Stimulated activated CD4-positive, alpha-beta T cell treated with anti-CD3 and anti-CD28 coated beads, TNF-alpha, amount 100 ng/mL, for 4 hours (primary cell): ENCODE results near the gene GDI1.
A peak's percentile ranks its signal among the peaks of the same experiment; 100 is the strongest.

Experiments
- DNase-seq, 3 experiments: peaks; one replicate each; pipeline ENCODE4 v3.0.0-alpha.2; 2020; ENCODE audit warnings: low read depth in 3 of 3

Gene GDI1

DNA sequence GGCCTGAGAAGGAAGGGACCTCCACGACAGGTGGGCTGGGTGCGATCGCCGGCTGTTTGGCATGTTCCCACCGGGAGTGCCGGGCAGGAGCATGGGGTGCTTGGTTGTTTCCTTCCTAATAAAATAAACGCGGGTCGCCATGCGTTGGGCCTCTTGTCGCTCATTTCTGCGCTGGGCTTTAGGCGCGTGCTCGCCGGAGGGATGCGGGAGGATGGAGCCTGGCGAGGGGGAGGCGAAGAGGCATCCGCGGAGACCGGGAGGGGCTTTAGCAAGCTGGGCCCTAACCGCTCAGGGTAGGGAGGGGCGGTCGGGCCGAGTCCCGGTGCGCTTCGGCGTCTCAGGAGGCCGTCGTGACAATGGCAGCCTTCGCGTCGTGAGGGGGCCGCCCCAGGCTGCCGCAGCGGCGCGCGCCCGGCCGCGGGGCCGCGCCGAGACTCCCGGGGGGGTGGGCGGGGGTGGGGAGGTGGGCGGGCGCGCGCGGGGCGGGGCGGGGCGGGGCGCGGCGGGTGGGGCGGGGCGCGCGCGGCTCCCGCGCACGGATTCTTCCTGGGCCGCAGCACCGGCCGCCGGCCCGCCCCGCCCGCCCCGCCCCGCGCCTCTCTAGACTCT, 476 bp upstream of the GDI1 start:
- DNase-seq, result peak in 2 of 3 experiments; percentile 15 to 30

DNA sequence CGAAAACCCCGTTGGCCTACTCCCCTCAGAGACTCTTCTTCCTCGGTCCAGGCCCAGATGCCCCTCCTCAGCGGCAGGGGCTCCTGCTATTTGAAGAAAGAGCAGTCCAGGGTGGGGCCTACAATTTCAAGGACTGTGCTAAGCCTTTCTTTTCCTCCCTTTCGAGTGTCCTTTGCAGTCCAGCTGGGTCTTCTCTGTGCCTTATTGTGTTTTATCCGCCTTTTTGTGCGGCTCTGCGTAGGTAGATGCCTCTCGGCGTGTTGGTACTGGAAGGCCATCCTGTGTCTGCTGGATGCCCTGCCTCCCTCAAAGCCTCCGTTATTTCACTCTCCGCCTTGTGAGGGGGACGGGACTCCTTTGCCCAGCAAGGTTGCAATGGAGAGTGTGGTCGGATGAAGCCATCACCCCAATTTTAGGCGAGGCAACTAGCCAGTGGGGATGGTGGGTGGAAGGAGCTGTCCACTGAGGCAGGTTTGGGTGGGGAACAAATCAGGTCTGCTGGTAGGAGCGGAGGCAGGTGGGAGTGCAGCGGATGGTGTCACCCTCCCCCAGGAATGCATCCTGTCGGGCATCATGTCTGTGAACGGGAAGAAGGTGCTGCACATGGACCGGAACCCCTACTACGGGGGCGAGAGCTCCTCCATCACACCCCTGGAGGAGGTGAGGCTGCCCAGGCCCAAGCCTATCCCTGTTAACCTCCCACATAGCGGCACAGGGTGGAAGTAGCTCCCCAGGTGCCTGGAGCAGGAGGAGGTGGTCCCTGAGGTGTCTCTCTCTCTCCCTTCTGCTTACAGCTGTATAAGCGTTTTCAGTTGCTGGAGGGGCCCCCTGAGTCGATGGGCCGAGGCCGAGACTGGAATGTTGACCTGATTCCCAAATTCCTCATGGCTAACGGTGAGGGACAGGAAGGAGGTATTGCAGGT, 1.3 kb downstream of the GDI1 start:
- DNase-seq, result no peak

DNA sequence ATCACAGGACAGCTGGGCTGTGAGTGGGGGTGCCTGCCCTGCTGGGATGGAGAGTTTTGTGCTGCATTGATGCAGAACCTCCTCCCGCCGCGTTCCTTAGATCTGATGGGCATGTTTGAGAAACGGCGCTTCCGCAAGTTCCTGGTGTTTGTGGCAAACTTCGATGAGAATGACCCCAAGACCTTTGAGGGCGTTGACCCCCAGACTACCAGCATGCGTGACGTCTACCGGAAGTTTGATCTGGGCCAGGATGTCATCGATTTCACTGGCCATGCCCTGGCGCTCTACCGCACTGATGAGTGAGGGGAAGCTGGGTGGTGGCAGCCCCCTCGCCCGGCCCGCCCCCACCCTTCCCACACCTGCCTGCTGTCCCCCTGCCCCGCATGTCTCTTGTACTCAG, 2.9 kb downstream of the GDI1 start:
- DNase-seq, result no peak

DNA sequence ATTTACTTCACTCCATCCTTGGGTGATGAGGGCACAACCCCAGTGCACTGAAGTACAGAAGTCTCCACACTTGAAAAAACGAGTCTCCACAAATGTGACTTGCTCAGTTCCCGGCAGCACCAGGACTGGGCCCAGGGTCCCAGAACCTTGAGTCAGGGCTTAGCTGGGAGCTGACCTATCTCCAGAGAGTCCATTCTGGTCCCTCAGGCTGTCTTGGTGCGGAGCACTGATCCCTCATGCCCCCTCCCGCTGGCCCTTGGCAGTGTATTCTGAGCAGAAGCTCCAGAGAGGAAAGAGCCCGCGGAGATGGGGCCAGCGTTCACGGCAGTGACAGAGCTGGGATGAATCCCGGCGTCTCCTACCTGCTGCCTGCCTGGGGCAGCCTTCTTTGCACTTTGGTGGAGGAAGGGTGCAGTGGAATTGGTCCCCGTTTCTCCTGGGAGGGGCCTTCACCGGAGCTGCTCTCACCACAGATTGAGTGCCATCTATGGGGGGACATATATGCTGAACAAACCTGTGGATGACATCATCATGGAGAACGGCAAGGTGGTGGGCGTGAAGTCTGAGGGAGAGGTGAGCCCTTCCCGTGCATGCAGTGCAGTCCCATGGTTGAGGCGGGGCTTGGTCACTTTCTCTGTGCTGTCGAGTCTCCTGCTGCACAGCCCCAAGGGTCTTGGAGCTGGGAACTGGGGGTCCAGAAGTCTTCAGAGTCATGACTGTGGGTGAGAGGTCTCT, 3.8 kb downstream of the GDI1 start:
- no peak for DNase-seq

DNA sequence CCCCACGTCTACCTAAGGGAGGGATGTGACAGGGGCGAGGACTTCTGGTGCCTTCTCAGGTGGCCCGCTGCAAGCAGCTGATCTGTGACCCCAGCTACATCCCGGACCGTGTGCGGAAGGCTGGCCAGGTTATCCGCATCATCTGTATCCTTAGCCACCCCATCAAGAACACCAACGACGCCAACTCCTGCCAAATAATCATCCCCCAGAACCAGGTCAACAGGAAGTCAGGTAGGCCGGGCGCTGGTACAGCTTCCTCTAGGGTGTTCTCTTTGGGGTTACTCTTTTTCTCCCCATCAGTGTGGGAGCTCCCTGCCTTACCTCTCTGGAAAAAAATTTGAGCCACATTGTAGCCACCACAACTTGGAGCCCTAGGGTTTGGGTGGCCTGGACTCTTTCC, 4.6 kb downstream of the GDI1 start:
- no peak for DNase-seq

DNA sequence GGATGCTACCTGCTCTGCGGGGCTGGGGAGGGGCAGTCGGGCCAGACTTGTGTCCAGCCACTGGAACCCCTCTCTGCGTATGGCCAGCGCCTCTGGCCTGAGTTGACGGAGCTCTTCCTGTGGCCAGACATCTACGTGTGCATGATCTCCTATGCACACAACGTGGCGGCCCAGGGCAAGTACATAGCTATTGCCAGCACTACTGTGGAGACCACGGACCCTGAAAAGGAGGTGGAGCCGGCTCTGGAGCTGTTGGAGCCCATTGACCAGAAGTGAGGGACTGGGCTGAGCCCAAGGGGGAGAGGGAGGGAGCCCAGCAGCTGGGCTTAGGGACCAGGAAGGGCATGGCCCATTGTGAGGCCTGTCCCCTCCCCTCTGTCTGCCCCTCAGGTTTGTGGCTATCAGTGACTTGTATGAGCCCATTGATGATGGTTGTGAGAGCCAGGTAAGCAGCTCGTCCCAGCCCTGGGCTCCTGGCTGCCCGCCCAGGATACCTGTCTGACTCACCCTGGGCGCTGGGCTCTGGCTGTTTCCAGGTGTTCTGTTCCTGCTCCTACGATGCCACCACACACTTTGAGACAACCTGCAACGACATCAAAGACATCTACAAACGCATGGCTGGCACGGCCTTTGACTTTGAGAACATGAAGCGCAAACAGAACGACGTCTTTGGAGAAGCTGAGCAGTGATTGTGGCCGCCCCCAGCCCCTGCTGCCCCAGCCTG, 5.2 kb downstream of the GDI1 start:
- no peak for DNase-seq

DNA sequence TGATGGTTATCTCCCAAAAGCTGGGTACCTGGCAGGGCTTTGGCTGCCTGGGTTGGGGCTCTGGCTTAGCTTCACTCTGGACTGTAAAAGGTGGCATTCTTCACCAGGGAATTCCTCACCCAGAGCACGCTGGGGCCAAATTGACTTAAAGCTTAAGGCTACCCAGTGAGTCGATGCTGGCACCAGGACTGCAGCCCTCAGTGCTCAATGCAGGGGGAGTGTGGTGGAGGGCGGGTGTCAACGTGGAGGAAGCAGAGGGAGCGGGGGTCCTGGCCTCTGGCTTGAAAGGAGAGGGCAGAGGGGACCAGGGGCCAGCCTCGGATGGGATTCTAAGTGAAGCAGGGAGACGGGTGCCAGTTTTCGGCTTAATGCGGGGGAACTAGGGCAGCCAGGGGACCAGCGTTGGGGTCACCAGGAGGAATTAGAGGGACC, 6.5 kb downstream of the GDI1 start:
- no peak for DNase-seq

DNA sequence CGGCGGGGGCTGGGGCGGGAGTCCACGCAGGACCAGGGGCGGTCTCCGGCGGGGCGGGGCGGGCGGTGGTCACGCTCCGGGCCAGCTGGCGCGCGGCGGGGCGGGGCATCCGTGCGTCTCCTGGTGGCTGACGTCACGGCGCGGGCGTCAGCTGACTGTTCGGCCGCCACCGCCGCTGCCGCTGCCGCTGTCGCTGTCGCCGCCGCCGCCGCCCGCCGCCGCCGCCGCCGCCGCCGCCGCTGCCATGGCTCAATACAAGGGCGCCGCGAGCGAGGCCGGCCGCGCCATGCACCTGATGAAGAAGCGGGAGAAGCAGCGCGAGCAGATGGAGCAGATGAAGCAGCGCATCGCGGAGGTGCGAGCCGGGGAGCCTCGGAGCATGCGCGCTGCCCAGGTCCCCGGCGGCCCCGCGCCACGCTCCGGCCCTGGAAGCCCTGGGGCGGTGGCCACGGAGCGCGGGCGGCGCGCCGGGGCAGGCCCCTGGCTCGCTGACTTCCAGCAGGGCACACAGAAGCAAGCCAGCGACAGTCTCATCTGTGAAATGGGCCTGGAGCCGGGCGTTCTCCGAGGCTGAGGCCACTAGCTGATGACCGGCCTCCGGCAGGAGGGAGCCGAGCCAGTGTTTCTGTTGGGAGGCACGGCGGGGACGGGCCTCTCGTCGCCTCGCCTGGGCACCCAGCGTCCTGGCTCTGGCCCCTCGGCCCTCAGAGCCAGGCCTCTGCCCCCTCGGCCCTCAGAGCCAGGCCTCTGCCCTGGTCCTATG, 7.2 kb downstream of the GDI1 start, which contains the start of gene FAM50A:
TSS of gene FAM50A (plus strand) at position 150 of the 763 bp plus-strand sequence. CDS start at position 245, 95 bp downstream.
- DNase-seq, result peak; percentile 29 to 48 (median 37)

DNA sequence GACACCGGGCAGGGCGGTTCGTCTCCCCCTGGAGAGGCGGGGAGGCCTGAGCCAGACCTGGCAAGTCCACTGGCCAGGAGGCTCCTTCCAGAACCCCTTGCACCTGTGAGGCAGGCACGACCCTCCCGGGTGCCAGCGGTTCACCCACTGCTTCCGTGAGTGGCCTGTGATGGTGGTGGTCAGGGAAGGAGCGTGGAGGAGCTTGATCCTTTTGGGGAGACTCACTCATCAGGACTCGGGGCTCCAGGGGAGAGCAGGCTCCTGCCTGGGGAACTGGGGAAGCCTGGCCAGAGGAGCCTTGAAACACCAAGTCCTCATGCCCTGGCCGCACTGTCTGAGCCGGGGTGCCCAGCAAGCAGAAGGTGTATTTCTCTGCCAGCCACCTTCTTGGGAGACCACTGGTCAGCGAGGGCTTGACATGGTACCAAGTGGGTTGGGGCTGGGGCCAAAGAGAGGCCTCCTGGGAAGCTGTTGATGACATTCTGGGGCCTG, 7.8 kb downstream of the GDI1 start:
- no peak for DNase-seq

DNA sequence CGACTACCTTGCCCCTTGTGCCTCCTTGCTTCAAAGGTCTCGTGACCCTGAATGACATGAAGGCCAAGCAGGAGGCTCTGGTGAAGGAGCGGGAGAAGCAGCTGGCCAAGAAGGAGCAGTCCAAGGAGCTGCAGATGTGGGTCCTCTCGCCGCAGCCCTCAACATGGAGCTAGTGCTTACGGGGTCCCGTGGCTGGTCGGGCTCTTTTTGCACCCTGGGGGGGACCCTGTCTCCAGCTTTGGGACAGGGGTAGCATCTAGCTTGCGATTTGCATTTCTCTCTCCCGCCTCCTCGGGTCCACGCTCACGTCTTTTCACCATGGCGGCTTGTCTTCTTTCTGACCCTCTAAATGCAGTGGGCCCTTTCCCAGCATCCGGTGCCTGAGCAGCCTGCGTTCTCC, 8.8 kb downstream of the GDI1 start:
- DNase-seq, result no peak

DNA sequence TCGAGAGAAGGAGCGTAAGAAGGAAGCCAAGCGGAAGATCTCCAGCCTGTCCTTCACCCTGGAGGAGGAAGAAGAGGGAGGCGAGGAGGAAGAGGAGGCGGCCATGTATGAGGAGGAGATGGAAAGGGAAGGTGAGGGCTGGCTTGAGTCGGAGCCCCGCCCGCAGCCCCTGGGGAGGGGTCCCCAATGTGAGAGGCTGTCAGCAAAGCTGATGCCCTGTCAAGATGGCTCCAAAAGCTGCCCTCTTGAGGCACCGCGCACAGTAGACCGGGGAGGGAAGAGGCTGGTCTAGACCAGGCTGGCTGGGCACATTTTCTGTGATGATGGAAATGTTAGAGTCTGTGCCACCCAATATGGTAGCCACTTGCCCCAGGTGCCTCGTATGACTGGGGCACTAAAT, 9.5 kb downstream of the GDI1 start:
- DNase-seq, result no peak

DNA sequence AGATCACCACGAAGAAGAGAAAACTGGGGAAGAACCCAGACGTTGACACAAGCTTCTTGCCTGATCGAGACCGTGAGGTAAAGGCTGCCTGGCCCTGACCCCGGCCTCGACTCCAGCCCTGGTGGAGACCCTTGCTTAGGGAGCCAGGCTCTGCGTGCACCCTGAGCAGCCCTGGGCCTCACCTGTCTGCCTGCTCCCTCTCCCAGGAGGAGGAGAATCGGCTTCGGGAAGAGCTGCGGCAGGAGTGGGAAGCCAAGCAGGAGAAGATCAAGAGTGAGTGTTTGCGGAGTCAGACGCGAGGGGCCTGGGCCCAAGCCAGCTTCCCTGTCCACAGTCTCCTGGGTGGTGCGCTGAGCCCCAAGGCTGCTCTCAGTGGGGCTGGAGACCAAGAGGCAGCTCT, 11.5 kb downstream of the GDI1 start:
- no peak for DNase-seq

DNA sequence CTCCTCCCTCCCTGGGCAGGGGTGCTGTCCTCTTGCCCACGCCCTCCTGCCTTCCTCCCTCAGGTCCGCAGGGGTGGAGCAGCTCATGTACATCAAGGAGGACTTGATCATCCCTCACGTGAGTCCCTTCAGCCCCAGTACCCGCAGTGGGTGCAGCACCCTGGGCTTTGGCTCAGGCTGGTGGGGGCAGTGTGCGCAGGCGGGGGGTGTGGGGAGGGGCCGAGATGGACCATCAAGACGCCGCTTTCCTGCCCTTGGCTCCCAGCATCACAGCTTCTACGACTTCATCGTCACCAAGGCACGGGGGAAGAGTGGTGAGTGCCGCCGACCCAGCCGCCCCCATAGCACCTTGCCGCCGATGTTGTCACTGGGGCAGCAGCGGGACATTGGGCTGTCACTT, 12.7 kb downstream of the GDI1 start:
- no peak for DNase-seq

DNA sequence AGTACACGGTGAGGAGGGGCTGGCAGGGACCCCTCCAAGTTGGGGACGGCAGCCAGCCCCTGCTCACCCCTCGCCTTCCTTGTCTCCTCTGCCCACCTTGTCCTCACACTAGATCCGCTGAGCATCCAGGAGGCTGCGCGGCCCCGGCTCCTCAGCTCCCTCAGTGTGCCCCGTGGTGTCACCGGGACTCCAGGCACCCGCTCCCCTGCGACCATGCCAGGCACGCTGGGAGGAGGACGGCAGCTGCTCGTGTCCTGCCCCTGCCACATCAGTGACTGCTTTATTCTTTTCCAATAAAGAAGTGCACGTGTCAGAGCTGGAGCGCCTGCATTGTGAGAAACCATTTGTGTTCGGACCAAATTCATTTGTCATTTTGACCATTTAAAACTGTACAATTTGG, 13.4 kb downstream of the GDI1 start:
- DNase-seq, result no peak

DNA sequence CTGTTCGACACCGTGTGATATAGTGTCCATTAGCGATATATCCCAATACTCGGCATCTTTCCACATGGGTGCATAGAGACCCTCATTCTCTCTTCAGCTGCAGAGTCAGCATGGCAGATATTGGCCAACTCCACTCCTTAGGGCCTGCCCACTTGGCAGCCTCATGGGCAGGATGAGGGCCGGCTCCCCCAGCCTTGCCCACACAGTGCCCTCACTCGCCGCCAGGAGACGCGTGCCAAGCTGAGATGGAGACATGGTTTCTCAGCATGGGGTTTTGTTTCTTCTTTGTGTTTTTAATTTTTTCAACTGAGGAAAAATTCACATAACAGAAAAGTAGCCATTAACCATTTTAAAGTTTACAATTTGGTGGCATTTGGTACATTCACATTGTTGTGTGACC, 15.9 kb downstream of the GDI1 start:
- DNase-seq, result no peak

DNA sequence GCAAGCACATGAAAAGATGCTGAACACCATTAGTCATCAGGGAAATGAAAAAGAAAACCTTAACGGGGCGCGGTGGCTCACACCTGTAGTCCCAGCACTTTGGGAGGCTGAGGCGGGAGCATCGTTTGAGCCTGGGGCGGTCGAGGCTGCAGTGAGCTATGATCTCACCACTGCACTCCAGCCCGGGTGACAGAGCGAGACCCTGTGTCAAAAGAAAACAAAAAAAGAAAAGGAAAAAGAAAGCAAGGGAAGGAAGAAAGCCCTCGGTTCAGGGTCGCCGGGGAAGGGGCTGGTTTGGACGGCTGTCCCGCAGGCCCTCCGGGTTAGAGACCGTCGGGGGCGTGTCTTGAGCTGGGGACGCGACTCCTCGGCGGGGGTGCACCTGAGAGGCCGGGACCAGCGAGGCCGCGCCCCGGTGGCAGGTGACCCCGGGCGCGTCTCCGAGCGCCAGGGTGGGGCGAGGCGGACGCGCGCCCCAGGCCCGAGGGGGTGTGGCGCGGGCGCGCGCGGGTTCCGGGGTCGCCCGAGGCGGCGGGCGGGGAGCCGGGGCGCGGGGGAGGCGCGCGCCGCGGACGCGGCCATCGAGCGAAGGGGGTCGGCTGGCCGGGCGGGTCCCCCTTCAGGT, 20.6 kb downstream of the GDI1 start:
- DNase-seq, result peak in 2 of 3 experiments; percentile 19 to 23

DNA sequence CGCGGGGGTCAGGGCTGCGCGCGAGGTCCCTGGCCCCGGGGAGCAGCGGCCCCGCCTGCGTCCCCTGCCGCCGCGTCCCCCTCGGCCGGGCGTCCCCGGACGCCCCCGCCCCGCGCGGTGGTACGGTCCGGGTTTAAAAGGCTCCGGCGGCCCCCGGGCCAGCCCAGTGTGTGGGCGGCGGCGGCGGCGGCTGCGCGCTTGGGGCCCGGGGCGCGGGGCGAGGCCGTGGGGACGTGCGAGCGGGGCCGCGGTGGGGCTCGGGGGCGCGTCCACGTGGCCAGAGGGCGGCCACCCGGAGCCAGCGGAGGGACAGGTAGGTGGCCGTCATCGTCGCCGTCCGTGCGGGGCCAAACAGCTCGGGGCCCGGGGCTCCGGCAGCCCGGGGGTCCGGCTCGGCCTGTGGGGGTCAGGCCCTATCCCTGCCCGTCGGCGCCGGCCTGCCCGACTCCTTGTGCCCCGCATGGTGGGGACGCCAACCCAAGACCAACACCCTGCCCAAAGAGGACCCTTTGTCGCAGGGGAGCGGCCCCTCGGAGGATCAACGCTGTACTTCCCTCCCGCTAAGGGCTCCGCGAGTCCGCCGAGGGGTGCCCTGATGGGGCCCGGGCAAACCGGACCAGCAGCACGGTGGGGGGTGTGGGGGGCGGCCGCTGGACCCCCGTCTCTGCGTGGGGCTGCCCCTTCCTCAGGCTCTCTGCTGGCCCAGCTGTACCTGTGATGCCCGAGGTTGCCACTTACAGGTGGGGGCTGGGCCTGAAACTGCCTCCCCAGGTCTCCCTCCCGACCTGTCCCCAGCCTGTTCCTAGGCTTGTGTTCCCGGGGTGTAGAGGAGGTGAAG, 21.4 kb downstream of the GDI1 start, which contains the start of gene PLXNA3:
TSS of gene PLXNA3 (plus strand) at position 166 of the 838 bp plus-strand sequence. CDS start 1,903 bp downstream, outside the sequence.
- DNase-seq, result peak; percentile 26 to 47 (median 44)

DNA sequence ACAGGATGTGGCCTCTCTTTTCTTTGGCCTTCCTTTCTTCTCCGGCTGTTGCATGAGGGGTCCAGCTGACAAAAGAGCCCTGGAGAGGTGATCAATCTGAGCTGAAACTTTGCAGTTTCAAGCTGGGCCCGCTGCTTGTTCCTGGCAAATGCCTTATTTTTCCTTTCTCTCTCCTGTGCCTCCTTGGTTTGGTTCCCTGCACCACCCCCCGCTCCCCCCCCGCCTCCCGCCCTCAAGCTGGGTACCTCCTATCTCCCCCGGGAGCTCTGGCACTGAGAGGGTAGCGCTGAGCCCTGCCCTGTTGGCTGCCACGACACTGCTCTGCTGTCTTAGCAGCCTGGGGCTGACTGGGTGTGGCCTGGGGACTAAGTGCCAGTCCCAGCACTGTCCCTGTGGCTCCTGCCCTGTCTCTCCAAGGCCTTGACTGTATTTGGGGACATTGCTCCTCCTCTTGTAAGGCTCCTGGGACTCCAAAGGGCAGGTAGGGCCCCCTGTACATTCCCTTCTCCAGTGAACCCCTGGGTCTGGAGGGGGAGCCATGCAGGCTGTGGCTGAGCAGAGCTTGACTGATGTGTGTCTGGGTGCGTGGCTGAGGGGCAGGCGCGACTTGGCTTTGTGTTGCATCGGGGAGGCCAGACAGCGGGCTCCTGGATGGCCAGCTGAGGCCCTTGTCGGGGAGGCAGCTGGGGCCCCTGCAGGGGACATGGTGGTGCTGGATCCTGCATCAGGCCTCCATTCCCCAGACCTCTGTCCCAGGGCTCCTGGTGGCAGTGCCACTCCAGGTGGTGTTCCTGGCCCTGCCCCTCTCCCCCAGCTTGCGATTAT, 22.2 kb downstream of the GDI1 start:
- DNase-seq, result no peak
